K562 (cell line): Measurements from ENCODE around the gene CDK5RAP3. TPM values are rescaled to one million over a fixed set of nuclear protein-coding genes. Genes with fewer than 3 reads are reported as not detected.
A peak's percentile ranks its signal among the peaks of the same experiment; 100 is the strongest.

Experiments
- ATAC-seq: fragments of 200-7000 bp; cut with Tn5 transposase; 3 replicates; pipeline ENCODE4 v1.9.1; 2020; ENCODE audit warnings: moderate library complexity
- BruUV-seq: library from RNA; stranded (reverse); fragments of 400-500 nt; replicated peaks from 2 replicates; lab custom pipeline; 2021; lab: Mats Ljungman, UMichigan
- CTCF ChIA-PET: fragments of 300-600 bp; formaldehyde crosslinking; extraction: SDS; loops from one replicate; lab custom pipeline; 2021; ENCODE audit warnings: low intra/inter-chr PET ratio; lab: Yijun Ruan, JAX
- POLR2A ChIA-PET: fragments of 300-600, 350-650 bp; sonication (Branson Sonifier 250); formaldehyde crosslinking; extraction: SDS; loops from one replicate; lab custom pipeline; 2021; ENCODE audit warnings: antibody characterized with exemption, inconsistent platforms; lab: Yijun Ruan, JAX
- DNase-seq, 4 experiments: peaks; one replicate each; pipeline versions ENCODE4 v3.0.0 to v3.0.0-alpha.2; 2011 to 2018; ENCODE audit warnings: low spot score in 3 of 4, mixed read lengths in 3 of 4; ENCODE audit errors: extremely low read depth in 1 of 4
- FAIRE-seq: peaks from 2 replicates; lab custom pipeline; 2011; peaks lifted over from hg19 to GRCh38; lab: Jason Lieb, UNC
- H2AFZ ChIP-seq: 2 replicates; pipeline ENCODE4 v1.6.0; 2011; ENCODE audit warnings: low read depth, low read length, control low read depth, inconsistent platforms
- H3K27ac ChIP-seq: fragments of 200-600 bp; 3 replicates; pipeline ENCODE4 v1.8.0; 2011; ENCODE audit warnings: low read depth, mild to moderate bottlenecking, control low read depth, inconsistent platforms, low read length, moderate library complexity, mixed read lengths; ENCODE audit errors: extremely low read depth
- H3K27me3 ChIP-seq, 2 experiments: fragments of 300-600 bp in 1 of 2; 2 replicates in 1 of 2; 3 replicates in 1 of 2; pipeline versions ENCODE4 v1.6.0 to v1.8.0; 2011; ENCODE audit warnings: inconsistent platforms in 2 of 2, low read length in 2 of 2, mild to moderate bottlenecking in 1 of 2, mixed read lengths in 1 of 2, moderate library complexity in 1 of 2; ENCODE audit not compliant: control insufficient read depth in 2 of 2, insufficient read depth in 2 of 2
- H3K36me3 ChIP-seq: fragments of 300-600 bp; 3 replicates; pipeline ENCODE4 v1.8.0; 2011; ENCODE audit warnings: mild to moderate bottlenecking, low read length, inconsistent platforms; ENCODE audit not compliant: control insufficient read depth, insufficient read depth
- H3K4me1 ChIP-seq, 2 experiments: fragments of 200-600 bp in 1 of 2; replicated peaks in 1 of 2; 2 replicates in 1 of 2; 3 replicates in 1 of 2; pipeline versions ENCODE4 v1.5.1 to v1.8.0; 2011; ENCODE audit warnings: inconsistent platforms in 2 of 2, low read length in 2 of 2, mild to moderate bottlenecking in 1 of 2, mixed read lengths in 1 of 2, moderate library complexity in 1 of 2; ENCODE audit not compliant: control insufficient read depth in 2 of 2, insufficient read depth in 2 of 2
- H3K4me2 ChIP-seq: 2 replicates; pipeline ENCODE4 v1.6.1; 2011; ENCODE audit warnings: low read length, control low read depth, inconsistent platforms, mixed read lengths; ENCODE audit not compliant: insufficient read depth
- H3K4me3 ChIP-seq: fragments of 200-600 bp; sonication (generic), shearing (Covaris generic); 2 replicates; pipeline ENCODE4 v1.5.1; 2016; ENCODE audit warnings: control low read depth, inconsistent platforms
- H3K79me2 ChIP-seq: fragments of 200-600 bp; 3 replicates; pipeline ENCODE4 v1.8.0; 2011; ENCODE audit warnings: low read length, inconsistent platforms; ENCODE audit not compliant: control insufficient read depth, insufficient read depth
- H3K9ac ChIP-seq, 2 experiments: 2 replicates each; pipeline versions ENCODE4 v1.6.0 to v1.6.1; 2011; ENCODE audit warnings: low read depth in 2 of 2, low read length in 2 of 2, control low read depth in 1 of 2, inconsistent platforms in 1 of 2, mild to moderate bottlenecking in 1 of 2, mixed read lengths in 1 of 2; ENCODE audit not compliant: insufficient read depth in 1 of 2
- H3K9me1 ChIP-seq: one replicate; pipeline ENCODE4 v1.6.0; 2011; ENCODE audit warnings: inconsistent platforms, mild to moderate bottlenecking, low read length, moderate library complexity; ENCODE audit not compliant: control insufficient read depth, insufficient read depth
- H3K9me3 ChIP-seq: replicated peaks from 2 replicates; pipeline ENCODE4 v1.5.1; 2011; ENCODE audit warnings: low read depth, low read length, inconsistent platforms; ENCODE audit not compliant: control insufficient read depth, insufficient read depth
- H4K20me1 ChIP-seq: replicated peaks from 2 replicates; pipeline ENCODE4 v1.6.1; 2011; ENCODE audit warnings: low read length, inconsistent platforms, mixed read lengths; ENCODE audit not compliant: control insufficient read depth, insufficient read depth
- CC2D1A ChIP-seq: fragments of 450-650 bp; IDR thresholded peaks from 2 replicates; pipeline ENCODE4 v1.6.1; 2017; ENCODE audit warnings: mild to moderate bottlenecking
- DACH1 ChIP-seq: fragments of 450-650 bp; IDR thresholded peaks from 2 replicates; pipeline ENCODE4 v1.6.1; 2018; ENCODE audit not compliant: partially characterized antibody
- EP400 ChIP-seq: fragments of 450-650 bp; IDR thresholded peaks from 2 replicates; pipeline ENCODE4 v1.6.1; 2017; ENCODE audit warnings: antibody characterized with exemption, mild to moderate bottlenecking, moderate library complexity
- ESRRA ChIP-seq: fragments of 450-650 bp; IDR thresholded peaks from 2 replicates; pipeline ENCODE4 v1.6.1; 2014; ENCODE audit warnings: low read depth, mild to moderate bottlenecking, moderate library complexity, borderline replicate concordance
- FOS ChIP-seq: IDR thresholded peaks from 3 replicates; pipeline ENCODE4 v1.6.1; 2011; ENCODE audit not compliant: insufficient read length; ENCODE audit errors: extremely low read depth
- HNRNPK ChIP-seq: fragments of 200-400 bp; formaldehyde crosslinking; IDR thresholded peaks from one replicate; pipeline ENCODE4 v1.6.1; 2018; ENCODE audit warnings: mild to moderate bottlenecking, low read depth, low read length; ENCODE audit not compliant: poor library complexity, severe bottlenecking
- KAT8 ChIP-seq: fragments of 450-650 bp; IDR thresholded peaks from 2 replicates; pipeline ENCODE4 v1.6.1; 2016; ENCODE audit warnings: low read depth, mild to moderate bottlenecking
- KLF16 ChIP-seq: IDR thresholded peaks from 2 replicates; pipeline ENCODE4 v1.6.1; 2016; ENCODE audit warnings: antibody characterized with exemption
- SREBF2 ChIP-seq: sonication (generic); formaldehyde crosslinking; IDR thresholded peaks from 2 replicates; pipeline ENCODE4 v1.4.0; 2020; ENCODE audit warnings: mild to moderate bottlenecking, missing genetic modification reagents
- TFAM ChIP-seq: fragments of 250-450 bp; sonication (Bioruptor Pico); conservative IDR thresholded peaks from 2 replicates; pipeline ENCODE4 v1.5.0; 2021; ENCODE audit warnings: mild to moderate bottlenecking, moderate library complexity
- ZNF253 ChIP-seq: fragments of 250-450 bp; sonication (Bioruptor Pico); conservative IDR thresholded peaks from 2 replicates; pipeline ENCODE4 v1.6.1; 2021; ENCODE audit warnings: mild to moderate bottlenecking
- WGBS: fragments of 100-300 bp; shearing (Covaris generic); methylation state at CpG from one replicate; pipeline ENCODE4 v1.1.6; 2016; ENCODE audit warnings: low coverage, mixed read lengths; ENCODE audit not compliant: insufficient coverage; ENCODE audit errors: missing lambda C conversion rate; 5-methylcytosine and 5-hydroxymethylcytosine counted together
- in situ Hi-C: fragments of 300-500 bp; cut with MboI; formaldehyde crosslinking; loops from 4 replicates; pipeline ENCODE4 v1.15.0; 2018; ENCODE audit warnings: inconsistent platforms, mixed read lengths
- intact Hi-C: fragments of 100-400 bp; cut with micrococcal nuclease; formaldehyde crosslinking; loops from 2 replicates; pipeline ENCODE4 v1.14.2; 2022
- polyA plus RNA-seq, 8 experiments: library from polyadenylated mRNA; depleted of rRNA in 4 of 8; stranded (reverse) in 5 of 8; unstranded in 3 of 8; fragments of >200 nt; fragmentation: Nextera tagmentation in 2 of 8; fragmentation: Illumina TruSeq in 1 of 8; extraction: Ambion mirVana in 2 of 8; extraction: Trizol in 1 of 8; gene quantifications; 2 replicates each; pipeline versions ENCODE4 v1.2.1 to v1.2.3, GENCODE V29; 2011 to 2014; ENCODE audit warnings: inconsistent platforms in 1 of 8, missing spikeins in 1 of 8
- total RNA-seq, 7 experiments: library from RNA; depleted of rRNA in 6 of 7; stranded (reverse); fragments of >200 nt in 6 of 7; fragmentation: Illumina TruSeq in 2 of 7; extraction: Trizol in 2 of 7; gene quantifications; 2 replicates each; pipeline versions ENCODE4 v1.2.1 to v1.2.3, GENCODE V29; 2011 to 2021; ENCODE audit warnings: low replicate concordance in 1 of 7
- TF ChIP-seq, protein P1 (sequence below): fragments of 450-650 bp; IDR thresholded peaks from 2 replicates; pipeline ENCODE4 v1.6.1; 2016
- TF ChIP-seq, protein P2 (sequence below), 3 experiments: fragments of 200-800 bp in 1 of 3; sonication (Bioruptor generic) in 1 of 3; sonication (generic) in 1 of 3; formaldehyde crosslinking in 1 of 3; IDR thresholded peaks; 2 replicates each; pipeline versions ENCODE4 v1.6.1 to v1.8.0; 2016 to 2022; ENCODE audit warnings: mild to moderate bottlenecking in 2 of 3, missing compliant biosample characterization in 2 of 3, missing genetic modification characterization in 2 of 3, missing genetic modification reagents in 1 of 3
- TF ChIP-seq, protein P3 (sequence below): sonication (generic); formaldehyde crosslinking; IDR thresholded peaks from 2 replicates; pipeline ENCODE4 v1.8.0; 2022; ENCODE audit warnings: missing genetic modification reagents, mild to moderate bottlenecking, borderline replicate concordance
- TF ChIP-seq, protein P4 (sequence below): sonication (generic); formaldehyde crosslinking; IDR thresholded peaks from 2 replicates; pipeline ENCODE4 v1.9.0; 2022; ENCODE audit warnings: mild to moderate bottlenecking, missing genetic modification reagents

Gene CDK5RAP3
- total and polyA plus RNA-seq, 9 of the 15 experiments (the other 6 are each of a cell fraction or from before 2014, with no cell fraction given), result 44.2 to 202 (median 91.5) TPM

DNA sequence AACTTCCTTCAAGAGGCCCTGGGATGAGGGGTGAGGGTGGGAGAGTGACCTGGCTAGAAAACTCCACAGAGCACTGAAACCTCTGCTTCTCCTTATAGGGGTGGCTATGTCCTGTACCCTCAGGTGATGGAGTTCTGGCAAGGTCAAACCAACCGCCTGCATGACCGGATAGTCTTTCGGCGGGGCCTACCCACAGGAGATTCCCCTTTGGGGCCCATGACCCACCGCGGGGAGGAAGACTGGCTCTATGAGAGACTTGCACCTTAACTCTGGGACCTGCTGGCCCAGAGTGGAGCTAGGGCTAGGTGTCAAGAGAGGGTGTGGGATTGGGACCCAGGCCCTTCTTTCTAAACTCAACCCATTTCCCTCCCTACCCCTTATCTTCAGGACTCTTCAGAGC is 24.4 kb upstream of the CDK5RAP3 start (continued):
- TF ChIP-seq ZNF253 (CRISPR knock-in tag) (no peak), KAT8 (no peak), SREBF2 (CRISPR knock-in tag) (no peak)

DNA sequence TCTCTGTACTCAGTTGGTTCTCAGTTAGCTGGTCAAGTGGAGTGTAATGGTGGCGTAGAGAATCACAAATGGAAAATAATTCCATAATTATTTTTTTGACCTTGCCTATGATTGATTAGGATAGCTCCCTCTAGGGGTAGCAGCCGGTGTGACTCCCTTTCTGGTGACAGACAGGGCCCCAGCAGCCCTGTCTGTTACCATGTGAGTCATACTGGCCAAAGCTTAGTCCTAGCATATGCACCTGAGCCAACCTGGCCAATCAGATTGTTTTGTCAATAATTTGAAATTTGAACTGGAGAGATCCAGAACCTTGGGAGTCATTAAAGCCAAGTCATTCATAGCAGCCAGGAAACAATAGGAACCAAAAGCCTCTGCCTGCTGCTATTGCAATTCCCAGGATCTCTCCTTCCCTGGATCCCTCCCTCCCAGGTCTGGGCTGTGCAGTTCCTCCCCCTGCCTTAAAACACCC is 23.9 kb upstream of the CDK5RAP3 start:
- H3K79me2 ChIP-seq, result peaks cover 15% of the 10 kb centered on the region
- peak; percentile 61; the same call in 1 of the 2 replicates for TF ChIP-seq CC2D1A
- TF ChIP-seq TFAM (CRISPR knock-in tag), result no peak
- TF ChIP-seq DACH1, result peak; percentile 17
- TF ChIP-seq, protein P1, sequence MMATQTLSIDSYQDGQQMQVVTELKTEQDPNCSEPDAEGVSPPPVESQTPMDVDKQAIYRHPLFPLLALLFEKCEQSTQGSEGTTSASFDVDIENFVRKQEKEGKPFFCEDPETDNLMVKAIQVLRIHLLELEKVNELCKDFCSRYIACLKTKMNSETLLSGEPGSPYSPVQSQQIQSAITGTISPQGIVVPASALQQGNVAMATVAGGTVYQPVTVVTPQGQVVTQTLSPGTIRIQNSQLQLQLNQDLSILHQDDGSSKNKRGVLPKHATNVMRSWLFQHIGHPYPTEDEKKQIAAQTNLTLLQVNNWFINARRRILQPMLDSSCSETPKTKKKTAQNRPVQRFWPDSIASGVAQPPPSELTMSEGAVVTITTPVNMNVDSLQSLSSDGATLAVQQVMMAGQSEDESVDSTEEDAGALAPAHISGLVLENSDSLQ, result peak; percentile 97
- TF ChIP-seq KLF16, result peak; percentile 61; the same call in 1 of the 2 replicates
- TF ChIP-seq FOS, result peak; percentile 31
- TF ChIP-seq, protein P2, sequence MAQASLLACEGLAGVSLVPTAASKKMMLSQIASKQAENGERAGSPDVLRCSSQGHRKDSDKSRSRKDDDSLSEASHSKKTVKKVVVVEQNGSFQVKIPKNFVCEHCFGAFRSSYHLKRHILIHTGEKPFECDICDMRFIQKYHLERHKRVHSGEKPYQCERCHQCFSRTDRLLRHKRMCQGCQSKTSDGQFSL (CRISPR knock-in tag; IDR thresholded peaks at IDR 0.05), result no peak
- TF ChIP-seq, protein P2 (tag; IDR thresholded peaks at IDR 0.05), result no peak
- TF ChIP-seq EP400, result peak; percentile 37
- no peak for TF ChIP-seq HNRNPK
- TF ChIP-seq, protein P3, sequence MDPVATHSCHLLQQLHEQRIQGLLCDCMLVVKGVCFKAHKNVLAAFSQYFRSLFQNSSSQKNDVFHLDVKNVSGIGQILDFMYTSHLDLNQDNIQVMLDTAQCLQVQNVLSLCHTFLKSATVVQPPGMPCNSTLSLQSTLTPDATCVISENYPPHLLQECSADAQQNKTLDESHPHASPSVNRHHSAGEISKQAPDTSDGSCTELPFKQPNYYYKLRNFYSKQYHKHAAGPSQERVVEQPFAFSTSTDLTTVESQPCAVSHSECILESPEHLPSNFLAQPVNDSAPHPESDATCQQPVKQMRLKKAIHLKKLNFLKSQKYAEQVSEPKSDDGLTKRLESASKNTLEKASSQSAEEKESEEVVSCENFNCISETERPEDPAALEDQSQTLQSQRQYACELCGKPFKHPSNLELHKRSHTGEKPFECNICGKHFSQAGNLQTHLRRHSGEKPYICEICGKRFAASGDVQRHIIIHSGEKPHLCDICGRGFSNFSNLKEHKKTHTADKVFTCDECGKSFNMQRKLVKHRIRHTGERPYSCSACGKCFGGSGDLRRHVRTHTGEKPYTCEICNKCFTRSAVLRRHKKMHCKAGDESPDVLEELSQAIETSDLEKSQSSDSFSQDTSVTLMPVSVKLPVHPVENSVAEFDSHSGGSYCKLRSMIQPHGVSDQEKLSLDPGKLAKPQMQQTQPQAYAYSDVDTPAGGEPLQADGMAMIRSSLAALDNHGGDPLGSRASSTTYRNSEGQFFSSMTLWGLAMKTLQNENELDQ, result no peak
- TF ChIP-seq, protein P4, sequence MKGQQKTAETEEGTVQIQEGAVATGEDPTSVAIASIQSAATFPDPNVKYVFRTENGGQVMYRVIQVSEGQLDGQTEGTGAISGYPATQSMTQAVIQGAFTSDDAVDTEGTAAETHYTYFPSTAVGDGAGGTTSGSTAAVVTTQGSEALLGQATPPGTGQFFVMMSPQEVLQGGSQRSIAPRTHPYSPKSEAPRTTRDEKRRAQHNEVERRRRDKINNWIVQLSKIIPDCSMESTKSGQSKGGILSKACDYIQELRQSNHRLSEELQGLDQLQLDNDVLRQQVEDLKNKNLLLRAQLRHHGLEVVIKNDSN (CRISPR knock-in tag), result peak; percentile 75
- TF ChIP-seq ESRRA, result peak; percentile 83

More for the DNA sequence above, 23.9 kb upstream of the CDK5RAP3 start:
- Histone ChIP-seq H3K9ac (no peak overlapping the region), H3K9me1 (no peaks in the 10 kb centered on the region), H3K4me1 (peaks cover 9 to 19% of the 10 kb centered on the region in 2 experiments; a peak in 3 of 5 replicates), H3K4me3 (no peak overlapping the region), H3K4me2 (no peak overlapping the region), H4K20me1 (no peaks in the 10 kb centered on the region), H3K27me3 (no peaks in the 10 kb centered on the region), H3K9me3 (no peaks in the 10 kb centered on the region), H3K27ac (peak overlapping the region; percentile 57; the same call in 2 of the 3 replicates), H2AFZ (no peak overlapping the region), H3K36me3 (peaks cover 69% of the 10 kb centered on the region)
- peak; percentile 92 for FAIRE-seq
- ChIA-PET CTCF (interaction anchor here (0.5 to 1.7 kb wide), 6 partner anchors 69 to 301 kb away, joined by 3 to 11 read pairs (median 3); partner anchors contain the start of gene SCRN2), POLR2A (interaction anchor here (0.6 to 1.0 kb wide), 9 partner anchors 11 to 103 kb away, joined by 3 to 6 read pairs (median 3); partner anchors contain the start of genes CDK5RAP3 and PRR15L)
- BruUV-seq, result no TSS peak
- peak; percentile 88 to 93 (median 93) for DNase-seq
- intact Hi-C loops, result loop anchor here (2.0 kb wide), 2 partner anchors 52 to 106 kb away; partner anchors contain the start of gene SCRN2
- in situ Hi-C loops, result no loop called here
- ATAC-seq, result peak; percentile 92
- 6% methylated on average over 2 of the region's 2 CpGs for WGBS
